Body of pancreas (tissue), 4 donors: ENCODE measurements around the gene NKAIN2.

Experiments used
- CTCF ChIP-seq, 7 experiments: fragments of 450-650 bp in 4 of 7; fragments of 200-600 bp in 3 of 7; sonication (generic) in 3 of 7; IDR thresholded peaks; one replicate each; pipeline ENCODE4 v1.5.1; 2016 to 2019; ENCODE audit warnings: antibody characterized with exemption in 7 of 7
- POLR2A ChIP-seq, 3 donors: fragments of 450-650 bp; IDR thresholded peaks; one replicate each; pipeline ENCODE4 v1.6.1; 2016; ENCODE audit warnings: antibody characterized with exemption in 3 of 3, mild to moderate bottlenecking in 2 of 3

- TF ChIP-seq POLR2A (IDR thresholded peaks at IDR 0.05), result no peak
- TF ChIP-seq CTCF (IDR thresholded peaks at IDR 0.05), result no peak
These were observed 23.6 kb upstream of the NKAIN2 start for GRCh38 chr6:123780021-123780420.
